Fibroblast of peridontal ligament (primary cell): ENCODE data around the gene PDE4C.

Experiments used
- DNase-seq: peaks from one replicate; pipeline ENCODE4 v3.0.0-alpha.2; 2010; ENCODE audit errors: extremely low read depth

PDE4C gene

GRCh38 chr19:18225702-18226468 is at the start of gene PDE4C:
Gene PDE4C, minus strand, starts transcription at chr19:18226438. Its CDS starts 23 bp downstream, at chr19:18226415.
- no peak for DNase-seq

GRCh38 chr19:18274781-18275356 is 48.6 kb upstream of the PDE4C start:
- peak; percentile 85 for DNase-seq

- DNase-seq: no peak
Observed at GRCh38 chr19:18274219-18274780, 48.1 kb upstream of the PDE4C start, which contains the start of gene IQCN. Gene IQCN, minus strand, starts transcription at chr19:18274452. Its CDS starts 4,974 bp downstream, at chr19:18269478.

- DNase-seq: no peak
Observed at GRCh38 chr19:18273561-18274218, 47.5 kb upstream of the PDE4C start.

GRCh38 chr19:18271433-18271841 is 45.2 kb upstream of the PDE4C start:
- no peak for DNase-seq

- DNase-seq: no peak
Observed at GRCh38 chr19:18270326-18270725, 44.1 kb upstream of the PDE4C start.

GRCh38 chr19:18269070-18269723 is 43.0 kb upstream of the PDE4C start:
- no peak for DNase-seq

GRCh38 chr19:18266771-18267686 is 40.8 kb upstream of the PDE4C start:
- no peak for DNase-seq

GRCh38 chr19:18265582-18265981 is 39.3 kb upstream of the PDE4C start:
- DNase-seq: no peak

- no peak for DNase-seq
Observed at GRCh38 chr19:18264971-18265540, 38.8 kb upstream of the PDE4C start.

GRCh38 chr19:18264137-18264854 is 38.1 kb upstream of the PDE4C start:
- no peak for DNase-seq

- DNase-seq: no peak
Observed at GRCh38 chr19:18263324-18264136, 37.3 kb upstream of the PDE4C start.

- DNase-seq: no peak
Observed at GRCh38 chr19:18262917-18263316, 36.7 kb upstream of the PDE4C start.

GRCh38 chr19:18262144-18262543 is 35.9 kb upstream of the PDE4C start:
- no peak for DNase-seq

- no peak for DNase-seq
Observed at GRCh38 chr19:18261474-18261873, 35.2 kb upstream of the PDE4C start.

GRCh38 chr19:18259893-18260292 is 33.7 kb upstream of the PDE4C start:
- peak; percentile 28 for DNase-seq

GRCh38 chr19:18257503-18258470 is 31.5 kb upstream of the PDE4C start:
- no peak for DNase-seq
